Activated T-cell treated with anti-CD3 and anti-CD28 coated beads, Interleukin-2, amount 50 U/mL, for 4 hours (primary cell): ENCODE results near the gene DNAJC5G. TPM values are rescaled to one million over a fixed set of nuclear protein-coding genes. Genes with fewer than 3 reads are reported as not detected.

Source experiments
- ATAC-seq, 2 donors: fragments of 200-7000 bp; cut with Tn5 transposase; one replicate each; pipeline ENCODE4 v1.10.0; 2021
- DNase-seq: peaks from one replicate; pipeline ENCODE4 v3.0.0-alpha.2; 2020
- H3K27me3 Mint-ChIP-seq: one replicate; pipeline ENCODE4 v1.8.0; 2021; ENCODE audit warnings: low read depth, mixed read lengths
- H3K36me3 Mint-ChIP-seq: one replicate; pipeline ENCODE4 v1.8.0; 2022; ENCODE audit warnings: mixed read lengths; ENCODE audit not compliant: insufficient read depth
- H3K4me1 Mint-ChIP-seq: one replicate; pipeline ENCODE4 v1.8.0; 2021; ENCODE audit warnings: low read depth, mixed read lengths
- H3K4me3 Mint-ChIP-seq: one replicate; pipeline ENCODE4 v1.8.0; 2021; ENCODE audit warnings: mild to moderate bottlenecking, moderate library complexity, mixed read lengths
- H3K9me3 Mint-ChIP-seq: one replicate; pipeline ENCODE4 v1.8.0; 2021; ENCODE audit warnings: mixed read lengths
- total RNA-seq, 3 donors: library from RNA; stranded (reverse); gene quantifications; one replicate each; pipeline ENCODE4 v1.2.1, GENCODE V29; 2021

Gene DNAJC5G
- total RNA-seq, result not detected

- H3K4me1 Mint-ChIP-seq, result peaks cover 1% of the 10 kb centered on the region
Observed at GRCh38 chr2:27275211-27276150, at the start of gene DNAJC5G. Gene DNAJC5G (plus strand): TSS chr2:27275433. CDS start chr2:27276729, 1,296 bp downstream.

GRCh38 chr2:27225526-27225925 lies 49.7 kb upstream of the DNAJC5G start:
- Mint-ChIP-seq H3K27me3 (no peaks in the 10 kb centered on the region), H3K36me3 (peaks cover 46% of the 10 kb centered on the region), H3K4me1 (no peaks in the 10 kb centered on the region), H3K9me3 (no peaks in the 10 kb centered on the region), H3K4me3 (no peak overlapping the region)
- no peak for DNase-seq
- ATAC-seq, result no peak

More at GRCh38 chr2:27275211-27276150, at the start of gene DNAJC5G:
- Mint-ChIP-seq H3K36me3 (no peaks in the 10 kb centered on the region), H3K27me3 (peaks cover 8% of the 10 kb centered on the region), H3K4me3 (no peak within 1 kb of the TSS), H3K9me3 (no peaks in the 10 kb centered on the region)
- no peak for ATAC-seq
- no peak for DNase-seq

GRCh38 chr2:27227501-27227900 lies 47.7 kb upstream of the DNAJC5G start:
- no peak overlapping the region for H3K4me3 Mint-ChIP-seq
- peaks cover 43% of the 10 kb centered on the region for H3K36me3 Mint-ChIP-seq
- H3K4me1 Mint-ChIP-seq, result no peaks in the 10 kb centered on the region
- no peaks in the 10 kb centered on the region for H3K27me3 Mint-ChIP-seq
- no peaks in the 10 kb centered on the region for H3K9me3 Mint-ChIP-seq
- DNase-seq (no peak), ATAC-seq (no peak)

- DNase-seq, result no peak
Observed at GRCh38 chr2:27231921-27232320, 43.3 kb upstream of the DNAJC5G start.

GRCh38 chr2:27233341-27233740 lies 41.9 kb upstream of the DNAJC5G start:
- Mint-ChIP-seq H3K4me3 (no peak overlapping the region), H3K27me3 (no peaks in the 10 kb centered on the region), H3K4me1 (no peaks in the 10 kb centered on the region), H3K9me3 (no peaks in the 10 kb centered on the region), H3K36me3 (peaks cover 53% of the 10 kb centered on the region)
- DNase-seq (no peak), ATAC-seq (no peak)

More at GRCh38 chr2:27231921-27232320, 43.3 kb upstream of the DNAJC5G start:
- Mint-ChIP-seq H3K4me1 (no peaks in the 10 kb centered on the region), H3K36me3 (peaks cover 50% of the 10 kb centered on the region), H3K4me3 (no peak overlapping the region), H3K27me3 (no peaks in the 10 kb centered on the region), H3K9me3 (no peaks in the 10 kb centered on the region)
- ATAC-seq, result no peak

- no peaks in the 10 kb centered on the region for H3K9me3 Mint-ChIP-seq
- no peaks in the 10 kb centered on the region for H3K27me3 Mint-ChIP-seq
- no peak for DNase-seq
- ATAC-seq, result no peak
- H3K4me3 Mint-ChIP-seq, result no peak overlapping the region
- peaks cover 72% of the 10 kb centered on the region for H3K36me3 Mint-ChIP-seq
- H3K4me1 Mint-ChIP-seq, result no peaks in the 10 kb centered on the region
Observed at GRCh38 chr2:27236136-27236535, 39.1 kb upstream of the DNAJC5G start.

- ATAC-seq, result no peak
- no peaks in the 10 kb centered on the region for H3K9me3 Mint-ChIP-seq
- H3K4me3 Mint-ChIP-seq, result no peak overlapping the region
- H3K4me1 Mint-ChIP-seq, result no peaks in the 10 kb centered on the region
- H3K27me3 Mint-ChIP-seq, result no peaks in the 10 kb centered on the region
- H3K36me3 Mint-ChIP-seq, result peaks cover 72% of the 10 kb centered on the region
- no peak for DNase-seq
Observed at GRCh38 chr2:27236626-27237025, 38.6 kb upstream of the DNAJC5G start.

GRCh38 chr2:27237341-27237945 lies 37.8 kb upstream of the DNAJC5G start:
- ATAC-seq (no peak), DNase-seq (no peak)
- Mint-ChIP-seq H3K4me1 (peaks cover 4% of the 10 kb centered on the region), H3K9me3 (no peaks in the 10 kb centered on the region), H3K36me3 (peaks cover 75% of the 10 kb centered on the region), H3K27me3 (no peaks in the 10 kb centered on the region), H3K4me3 (no peak overlapping the region)

- Mint-ChIP-seq H3K4me1 (peaks cover 4% of the 10 kb centered on the region), H3K9me3 (no peaks in the 10 kb centered on the region), H3K36me3 (peaks cover 62% of the 10 kb centered on the region), H3K4me3 (no peak overlapping the region), H3K27me3 (no peaks in the 10 kb centered on the region)
- DNase-seq (no peak), ATAC-seq (no peak)
Observed at GRCh38 chr2:27238976-27239375, 36.3 kb upstream of the DNAJC5G start.

GRCh38 chr2:27240406-27240805 lies 34.8 kb upstream of the DNAJC5G start:
- H3K9me3 Mint-ChIP-seq, result no peaks in the 10 kb centered on the region
- no peaks in the 10 kb centered on the region for H3K27me3 Mint-ChIP-seq
- ATAC-seq (no peak), DNase-seq (no peak)
- H3K4me1 Mint-ChIP-seq, result peaks cover 4% of the 10 kb centered on the region
- peaks cover 57% of the 10 kb centered on the region for H3K36me3 Mint-ChIP-seq
- no peak overlapping the region for H3K4me3 Mint-ChIP-seq

- no peak for ATAC-seq
- DNase-seq, result no peak
- no peaks in the 10 kb centered on the region for H3K9me3 Mint-ChIP-seq
- peaks cover 4% of the 10 kb centered on the region for H3K4me1 Mint-ChIP-seq
- no peak overlapping the region for H3K4me3 Mint-ChIP-seq
- peaks cover 47% of the 10 kb centered on the region for H3K36me3 Mint-ChIP-seq
- H3K27me3 Mint-ChIP-seq, result no peaks in the 10 kb centered on the region
Observed at GRCh38 chr2:27241761-27242613, 33.2 kb upstream of the DNAJC5G start.

GRCh38 chr2:27242614-27242951 lies 32.6 kb upstream of the DNAJC5G start:
- Mint-ChIP-seq H3K27me3 (no peaks in the 10 kb centered on the region), H3K4me3 (no peak overlapping the region), H3K4me1 (peaks cover 4% of the 10 kb centered on the region), H3K36me3 (peaks cover 42% of the 10 kb centered on the region), H3K9me3 (no peaks in the 10 kb centered on the region)
- DNase-seq, result no peak
- ATAC-seq, result no peak

- Mint-ChIP-seq H3K27me3 (peaks cover 5% of the 10 kb centered on the region), H3K9me3 (no peaks in the 10 kb centered on the region), H3K4me1 (peaks cover 4% of the 10 kb centered on the region), H3K36me3 (peaks cover 32% of the 10 kb centered on the region), H3K4me3 (no peak overlapping the region)
- no peak for ATAC-seq
- DNase-seq, result no peak
Observed at GRCh38 chr2:27243391-27244130, 31.7 kb upstream of the DNAJC5G start.

GRCh38 chr2:27245116-27245515 lies 30.1 kb upstream of the DNAJC5G start:
- Mint-ChIP-seq H3K9me3 (no peaks in the 10 kb centered on the region), H3K27me3 (peaks cover 5% of the 10 kb centered on the region), H3K4me1 (peaks cover 4% of the 10 kb centered on the region), H3K4me3 (no peak overlapping the region), H3K36me3 (peaks cover 22% of the 10 kb centered on the region)
- DNase-seq, result no peak
- ATAC-seq, result no peak
